Activated CD8-positive, alpha-beta memory T cell treated with anti-CD3 and anti-CD28 coated beads, Interleukin-2, amount 50 U/mL, for 1 hour (primary cell): ENCODE data around the gene ERMN.
"Not testable (repeated sequence)": the region's sequence is repeated elsewhere in the genome, so short reads cannot be mapped to it uniquely, and the experiment has no call there.

Experiments used
- DNase-seq: peaks from one replicate; pipeline ENCODE4 v3.0.0-alpha.2; 2020; ENCODE audit errors: extremely low read depth

The ERMN gene

GRCh38 chr2:157292853-157293252 is 32.8 kb downstream of the ERMN start:
- no peak for DNase-seq

GRCh38 chr2:157291018-157291417 is 34.6 kb downstream of the ERMN start:
- DNase-seq, result no peak

GRCh38 chr2:157290525-157290924 is 35.1 kb downstream of the ERMN start:
- no peak for DNase-seq

GRCh38 chr2:157287160-157287559 is 38.5 kb downstream of the ERMN start:
- no peak for DNase-seq

- no peak for DNase-seq
These were observed 42.2 kb downstream of the ERMN start for GRCh38 chr2:157283468-157283867.

GRCh38 chr2:157281316-157281715 is 44.3 kb downstream of the ERMN start:
- no peak for DNase-seq

- not testable (repeated sequence) for DNase-seq
These were observed 46.3 kb downstream of the ERMN start for GRCh38 chr2:157279311-157279710.

- no peak for DNase-seq
These were observed 53.9 kb downstream of the ERMN start for GRCh38 chr2:157271590-157272203.

GRCh38 chr2:157269922-157270321 is 55.7 kb downstream of the ERMN start:
- DNase-seq, result no peak

GRCh38 chr2:157269060-157269459 is 56.6 kb downstream of the ERMN start:
- no peak for DNase-seq
